Measurements from ENCODE around the gene TPST2.

The TPST2 gene

DNA sequence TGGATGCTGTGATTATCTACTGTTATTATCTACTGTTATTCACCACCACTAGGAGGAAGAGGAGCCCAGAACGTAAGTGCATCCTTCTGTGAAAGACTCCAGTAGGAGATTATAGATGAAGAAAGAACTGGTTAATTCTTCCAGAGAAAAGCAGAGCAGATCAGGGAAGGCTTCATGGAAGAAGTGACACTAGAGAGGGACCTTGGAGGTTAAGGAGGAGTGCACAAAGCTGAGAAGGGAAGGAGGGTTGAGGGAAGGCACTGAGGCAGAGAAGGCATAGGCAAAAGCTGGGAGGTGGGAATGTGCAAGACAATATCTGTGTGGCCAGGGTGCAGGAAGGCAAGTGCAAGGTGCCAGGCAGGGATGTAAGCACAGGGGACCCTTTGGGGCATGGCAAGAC lies 14.4 kb upstream of the TPST2 start:
- no peak overlapping the region for H3K27ac ChIP-seq
- H3K4me1 ChIP-seq (ENCODE audit: low read depth, poor library complexity, severe bottlenecking) = peaks cover 33% of the 10 kb centered on the region
- H4K20me1 ChIP-seq (ENCODE audit: insufficient read depth) = no peaks in the 10 kb centered on the region
- no peak overlapping the region for H3K9ac ChIP-seq
- no peaks in the 10 kb centered on the region for H3K36me3 ChIP-seq (ENCODE audit: insufficient read depth)
- H3K79me2 ChIP-seq (ENCODE audit: insufficient read depth, low read depth) = no peaks in the 10 kb centered on the region
- no peak overlapping the region for H3K4me2 ChIP-seq
- TF ChIP-seq, protein P1, sequence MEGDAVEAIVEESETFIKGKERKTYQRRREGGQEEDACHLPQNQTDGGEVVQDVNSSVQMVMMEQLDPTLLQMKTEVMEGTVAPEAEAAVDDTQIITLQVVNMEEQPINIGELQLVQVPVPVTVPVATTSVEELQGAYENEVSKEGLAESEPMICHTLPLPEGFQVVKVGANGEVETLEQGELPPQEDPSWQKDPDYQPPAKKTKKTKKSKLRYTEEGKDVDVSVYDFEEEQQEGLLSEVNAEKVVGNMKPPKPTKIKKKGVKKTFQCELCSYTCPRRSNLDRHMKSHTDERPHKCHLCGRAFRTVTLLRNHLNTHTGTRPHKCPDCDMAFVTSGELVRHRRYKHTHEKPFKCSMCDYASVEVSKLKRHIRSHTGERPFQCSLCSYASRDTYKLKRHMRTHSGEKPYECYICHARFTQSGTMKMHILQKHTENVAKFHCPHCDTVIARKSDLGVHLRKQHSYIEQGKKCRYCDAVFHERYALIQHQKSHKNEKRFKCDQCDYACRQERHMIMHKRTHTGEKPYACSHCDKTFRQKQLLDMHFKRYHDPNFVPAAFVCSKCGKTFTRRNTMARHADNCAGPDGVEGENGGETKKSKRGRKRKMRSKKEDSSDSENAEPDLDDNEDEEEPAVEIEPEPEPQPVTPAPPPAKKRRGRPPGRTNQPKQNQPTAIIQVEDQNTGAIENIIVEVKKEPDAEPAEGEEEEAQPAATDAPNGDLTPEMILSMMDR (conservative IDR thresholded peaks at IDR 0.05; ENCODE audit: low read depth, low read length) = no peak
- H3K4me3 ChIP-seq (IDR thresholded peaks at IDR 0.05; ENCODE audit: insufficient read depth, low read depth, low read length) = no peak overlapping the region
- no peaks in the 10 kb centered on the region for H3K27me3 ChIP-seq (ENCODE audit: insufficient read depth, low read depth)
- no peak overlapping the region for H2AFZ ChIP-seq (ENCODE audit: low read depth)

DNA sequence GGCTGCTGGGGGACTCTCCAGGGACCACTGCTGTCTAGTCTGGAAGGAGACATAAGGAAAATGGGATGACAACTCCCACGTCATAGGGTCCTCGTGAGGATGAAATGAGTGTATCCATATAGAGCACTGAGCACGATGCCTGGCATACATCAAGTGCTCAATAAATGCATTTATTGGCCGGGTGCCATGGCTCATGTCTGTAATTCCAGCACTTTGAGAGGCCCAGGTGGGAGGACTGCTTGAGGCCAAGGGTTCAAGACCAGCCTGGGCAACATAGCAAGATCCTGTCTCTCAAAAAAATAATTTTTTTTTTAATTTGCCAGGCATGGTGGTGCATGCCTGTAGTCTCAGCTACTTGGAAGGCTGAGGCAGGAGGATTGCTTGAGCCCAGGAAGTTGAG lies 12.2 kb upstream of the TPST2 start:
- Histone ChIP-seq H3K4me1 (ENCODE audit: low read depth, poor library complexity, severe bottlenecking) (peaks cover 15% of the 10 kb centered on the region), H3K79me2 (ENCODE audit: insufficient read depth, low read depth) (no peaks in the 10 kb centered on the region), H3K9ac (no peak overlapping the region), H3K36me3 (ENCODE audit: insufficient read depth) (no peaks in the 10 kb centered on the region), H4K20me1 (ENCODE audit: insufficient read depth) (no peaks in the 10 kb centered on the region), H3K27me3 (ENCODE audit: insufficient read depth, low read depth) (no peaks in the 10 kb centered on the region), H3K4me3 (IDR thresholded peaks at IDR 0.05; ENCODE audit: insufficient read depth, low read depth, low read length) (no peak overlapping the region), H3K4me2 (no peak overlapping the region), H3K27ac (no peak overlapping the region), H2AFZ (ENCODE audit: low read depth) (no peak overlapping the region)
- TF ChIP-seq, protein P1 (conservative IDR thresholded peaks at IDR 0.05; ENCODE audit: low read depth, low read length) = no peak

DNA sequence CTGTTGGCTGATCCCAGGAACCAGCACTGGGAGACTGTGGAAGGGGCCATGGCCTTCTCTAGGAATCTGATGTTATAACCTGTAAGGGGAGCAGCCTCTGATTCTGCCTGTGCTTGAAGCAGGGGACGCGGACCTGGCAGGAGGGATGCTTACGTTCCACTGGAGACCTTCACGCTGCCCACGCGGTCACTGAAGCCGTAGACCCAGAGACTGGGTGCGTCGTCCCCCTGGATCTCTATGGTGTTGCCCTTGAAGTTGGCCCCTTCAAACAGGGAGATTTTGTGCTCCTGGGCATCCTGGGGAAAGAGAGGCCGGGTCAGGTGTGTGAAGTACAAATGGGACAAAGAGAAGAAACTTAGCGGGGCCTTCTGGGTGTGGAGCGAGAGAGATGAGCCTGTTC lies 11.8 kb upstream of the TPST2 start:
- Histone ChIP-seq H3K79me2 (ENCODE audit: insufficient read depth, low read depth) (no peaks in the 10 kb centered on the region), H4K20me1 (ENCODE audit: insufficient read depth) (no peaks in the 10 kb centered on the region), H3K4me3 (IDR thresholded peaks at IDR 0.05; ENCODE audit: insufficient read depth, low read depth, low read length) (no peak overlapping the region), H3K9ac (no peak overlapping the region), H3K4me2 (no peak overlapping the region), H3K27ac (no peak overlapping the region), H2AFZ (ENCODE audit: low read depth) (no peak overlapping the region), H3K27me3 (ENCODE audit: insufficient read depth, low read depth) (no peaks in the 10 kb centered on the region), H3K4me1 (ENCODE audit: low read depth, poor library complexity, severe bottlenecking) (peaks cover 17% of the 10 kb centered on the region), H3K36me3 (ENCODE audit: insufficient read depth) (no peaks in the 10 kb centered on the region)
- TF ChIP-seq, protein P1 (conservative IDR thresholded peaks at IDR 0.05; ENCODE audit: low read depth, low read length) = no peak

DNA sequence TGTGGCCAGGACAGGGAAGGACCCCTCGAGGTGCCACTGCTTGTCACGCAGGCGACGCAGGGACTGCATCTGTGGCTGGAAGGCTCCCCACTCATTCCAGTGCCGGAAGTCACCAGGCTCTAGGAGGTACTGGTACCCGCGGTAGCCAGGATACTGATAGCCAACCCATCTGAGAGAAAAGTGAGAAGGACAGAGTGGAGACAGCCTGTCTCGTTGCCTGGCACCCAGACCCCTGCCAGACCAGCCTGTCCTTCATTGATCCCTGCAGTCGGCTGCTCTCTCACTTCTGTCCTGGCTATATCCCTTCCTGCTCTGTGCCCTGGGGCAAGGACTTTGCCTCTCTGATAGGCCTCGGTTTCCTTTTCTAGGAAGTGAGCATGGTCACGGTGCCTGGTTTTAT lies 9.6 kb upstream of the TPST2 start:
- no peak overlapping the region for H3K4me3 ChIP-seq (IDR thresholded peaks at IDR 0.05; ENCODE audit: insufficient read depth, low read depth, low read length)
- H3K27ac ChIP-seq = no peak overlapping the region
- TF ChIP-seq, protein P1 (conservative IDR thresholded peaks at IDR 0.05; ENCODE audit: low read depth, low read length) = no peak
- no peak overlapping the region for H3K9ac ChIP-seq
- no peaks in the 10 kb centered on the region for H3K79me2 ChIP-seq (ENCODE audit: insufficient read depth, low read depth)
- H3K36me3 ChIP-seq (ENCODE audit: insufficient read depth) = no peaks in the 10 kb centered on the region
- no peak overlapping the region for H2AFZ ChIP-seq (ENCODE audit: low read depth)
- peaks cover 34% of the 10 kb centered on the region for H3K4me1 ChIP-seq (ENCODE audit: low read depth, poor library complexity, severe bottlenecking)
- no peaks in the 10 kb centered on the region for H4K20me1 ChIP-seq (ENCODE audit: insufficient read depth)
- no peak overlapping the region for H3K4me2 ChIP-seq
- no peaks in the 10 kb centered on the region for H3K27me3 ChIP-seq (ENCODE audit: insufficient read depth, low read depth)
